ENCODE results near the gene ADCY7. TPM values are rescaled to one million over a fixed set of nuclear protein-coding genes. Genes with fewer than 3 reads are reported as not detected.
A peak's percentile ranks its signal among the peaks of the same experiment; 100 is the strongest.
"Not testable (repeated sequence)": the region's sequence is repeated elsewhere in the genome, so short reads cannot be mapped to it uniquely, and the experiment has no call there.

Gene ADCY7
- 13.8 and 17.7 TPM in 2 replicates for total RNA-seq (2014; rRNA removed; shearing (Covaris generic))

DNA sequence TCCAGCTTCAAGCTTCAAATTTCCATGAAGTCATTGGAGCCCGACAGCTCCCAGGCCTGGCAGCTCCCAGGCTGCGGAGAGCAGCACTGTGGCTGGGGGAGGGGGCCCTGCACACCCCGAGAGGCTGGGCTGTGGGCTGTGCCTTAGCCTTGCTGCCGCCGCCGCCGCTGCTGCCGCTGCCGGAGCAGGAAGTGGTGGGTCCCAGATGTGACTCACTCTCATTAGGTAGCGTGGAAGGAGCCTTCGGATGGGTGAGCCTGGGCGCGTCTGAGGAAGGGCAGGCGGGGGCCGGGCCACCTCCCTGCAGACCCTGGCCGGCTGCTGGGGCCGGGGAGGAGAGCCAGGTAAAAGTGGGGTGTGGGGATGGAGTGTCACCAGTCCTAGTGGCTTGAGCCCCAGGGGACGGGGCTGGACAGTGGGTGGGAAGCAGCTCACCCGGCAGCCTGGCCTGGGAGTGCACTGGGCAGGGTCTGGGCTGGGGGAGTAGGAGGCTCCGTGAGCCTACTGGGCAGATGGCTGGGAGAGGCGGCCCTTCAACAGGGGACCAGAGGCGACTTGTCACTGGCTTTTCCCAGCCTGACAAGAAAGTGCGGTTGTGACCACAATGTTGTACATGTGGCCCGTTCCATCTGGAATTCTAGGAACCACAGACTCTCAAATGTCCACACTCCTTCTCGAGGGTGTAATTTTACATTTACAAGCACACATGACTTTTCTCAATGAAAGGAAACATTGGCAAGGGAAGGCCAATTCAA, at the start of gene ADCY7:
Gene ADCY7, plus strand, starts transcription at position 215 of the 755 bp plus-strand sequence. CDS start 21,629 bp downstream, outside the sequence.
- peak; percentile 80 for DNase-seq (ENCODE audit: low spot score)

DNA sequence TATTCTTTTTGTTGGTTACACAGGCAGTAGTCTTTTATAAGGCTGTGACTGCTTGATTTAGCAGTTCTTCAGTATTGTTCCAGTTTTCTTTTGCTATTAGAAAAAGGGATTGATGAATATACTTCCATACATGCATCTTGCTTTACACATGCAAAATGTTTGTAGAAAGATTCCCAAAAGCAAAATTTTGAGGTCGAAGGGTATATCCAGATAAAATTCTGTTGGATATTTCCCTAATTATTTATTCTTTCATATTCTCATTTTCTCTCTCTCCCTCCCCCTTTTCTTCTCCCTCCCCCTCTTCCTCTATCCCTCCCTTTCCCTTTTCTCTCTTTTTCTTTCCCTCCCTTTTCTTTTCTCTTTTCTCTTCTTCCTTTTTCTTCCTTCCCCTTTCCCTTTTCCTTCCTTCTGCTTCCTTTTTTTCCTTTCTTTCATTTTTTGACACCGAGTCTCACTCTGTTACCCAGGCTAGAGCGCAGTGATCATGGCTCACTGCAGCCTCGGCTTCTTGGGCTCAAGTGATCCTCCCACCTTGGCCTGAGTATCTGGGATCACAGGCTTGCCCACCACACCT, 46.9 kb upstream of the ADCY7 start:
- DNase-seq (ENCODE audit: low spot score): no peak

DNA sequence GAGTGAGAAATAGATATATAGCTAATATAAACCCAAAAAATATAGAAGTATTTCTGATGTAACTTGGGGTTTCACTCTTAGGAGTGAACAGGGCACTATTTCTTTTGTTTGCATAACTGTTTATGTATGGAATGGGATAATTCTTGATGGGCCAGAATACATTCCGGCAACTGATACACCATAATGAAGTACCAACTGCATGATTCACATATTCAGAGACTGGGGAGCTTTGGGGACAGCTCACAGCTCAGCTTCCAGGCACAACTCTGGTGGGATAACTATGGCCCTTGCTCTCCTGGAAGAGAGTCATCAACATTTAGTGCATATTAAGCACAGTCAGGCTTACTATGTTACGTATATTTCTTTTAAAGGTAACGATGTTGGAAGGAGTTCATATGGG, 42.1 kb upstream of the ADCY7 start:
- DNase-seq (ENCODE audit: low spot score): no peak

DNA sequence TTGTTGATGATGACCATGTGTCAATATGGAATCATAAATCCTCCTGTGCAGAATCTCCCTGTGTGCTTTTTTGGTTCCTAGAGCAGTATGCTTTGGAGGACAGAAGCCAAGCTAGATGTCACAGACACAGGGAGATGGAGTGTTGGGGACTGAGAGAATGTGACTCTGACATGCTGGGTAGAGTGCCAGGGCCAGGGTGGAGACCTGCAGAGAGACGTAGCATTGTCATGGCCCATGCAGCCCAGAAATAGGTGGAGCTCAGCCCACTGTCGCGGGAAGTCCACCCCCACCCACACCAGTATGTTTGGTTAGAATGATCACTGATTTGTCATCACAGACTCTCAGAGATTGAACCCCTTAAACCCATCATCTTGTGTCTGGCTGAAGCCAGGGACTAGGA, 39.2 kb upstream of the ADCY7 start:
- DNase-seq (ENCODE audit: low spot score): no peak

DNA sequence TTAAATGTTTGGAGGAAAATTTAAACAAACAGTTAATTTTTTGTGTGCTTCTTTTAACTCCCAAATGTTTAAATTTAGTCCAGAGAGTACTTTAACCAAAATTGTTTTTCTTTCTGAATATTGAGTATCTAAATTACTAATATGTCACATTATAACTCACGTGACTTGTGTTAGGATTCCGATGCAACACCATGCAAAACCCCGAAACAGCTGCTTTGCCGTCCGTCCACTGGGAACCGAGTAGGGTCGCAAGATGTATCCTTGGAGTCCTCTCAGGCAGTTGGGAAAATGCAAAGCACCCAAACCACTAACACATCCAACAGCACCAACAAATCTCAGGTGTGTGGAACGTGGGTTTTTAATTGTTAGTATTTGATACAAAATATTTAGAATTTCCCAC, 38.7 kb upstream of the ADCY7 start:
- DNase-seq (ENCODE audit: low spot score): no peak

DNA sequence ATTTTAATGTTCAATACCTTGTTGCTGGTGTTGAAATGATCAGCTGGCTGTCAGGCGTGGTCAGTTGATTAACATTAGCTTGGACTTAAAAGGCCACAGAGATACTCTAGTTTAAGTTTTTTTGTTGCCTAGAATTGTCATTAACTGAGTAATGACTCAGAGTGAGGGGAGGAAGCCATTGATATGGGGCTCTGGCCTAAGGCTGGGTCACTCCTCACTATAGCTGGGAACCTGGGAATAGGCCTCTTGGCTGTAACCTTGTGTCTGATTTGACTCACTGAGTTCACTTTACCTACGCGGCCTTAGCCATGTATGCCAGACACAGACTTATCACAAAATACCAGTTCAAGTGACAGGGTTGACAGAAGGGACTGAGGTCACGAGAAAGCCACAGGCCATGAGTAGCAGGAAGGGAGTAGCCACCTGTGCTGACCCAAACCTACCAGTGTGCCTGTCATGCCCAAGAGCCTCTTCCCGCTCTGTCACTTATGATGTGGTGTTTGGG, 37.9 kb upstream of the ADCY7 start:
- no peak for DNase-seq (ENCODE audit: low spot score)

DNA sequence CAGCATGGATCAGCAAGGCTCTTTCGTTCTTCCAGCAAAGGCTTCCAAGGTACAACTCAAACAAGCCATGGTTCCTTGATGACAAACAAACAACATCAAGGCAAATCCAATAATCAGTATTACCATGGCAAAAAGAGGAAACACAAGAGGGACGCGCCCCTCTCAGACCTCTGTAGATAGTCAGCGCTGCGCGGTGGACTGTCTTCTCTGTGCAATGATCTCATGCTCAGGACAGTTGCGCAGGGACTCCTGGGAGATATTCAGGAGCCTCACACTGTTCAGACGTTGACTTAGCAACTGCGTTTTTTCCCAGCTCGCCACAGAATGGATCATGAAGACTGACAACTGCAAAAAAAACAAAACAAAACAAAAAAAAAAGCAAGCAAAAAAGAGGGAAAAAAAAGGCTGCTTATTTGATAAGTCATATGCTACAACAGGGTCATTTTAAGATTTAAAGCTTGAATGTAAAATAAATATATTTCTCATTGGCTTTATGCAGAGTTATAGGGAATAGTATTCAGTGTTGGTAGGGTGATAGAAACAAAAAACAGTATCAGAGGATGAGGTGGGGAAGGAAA, 37.1 kb upstream of the ADCY7 start:
- no peak for DNase-seq (ENCODE audit: low spot score)

DNA sequence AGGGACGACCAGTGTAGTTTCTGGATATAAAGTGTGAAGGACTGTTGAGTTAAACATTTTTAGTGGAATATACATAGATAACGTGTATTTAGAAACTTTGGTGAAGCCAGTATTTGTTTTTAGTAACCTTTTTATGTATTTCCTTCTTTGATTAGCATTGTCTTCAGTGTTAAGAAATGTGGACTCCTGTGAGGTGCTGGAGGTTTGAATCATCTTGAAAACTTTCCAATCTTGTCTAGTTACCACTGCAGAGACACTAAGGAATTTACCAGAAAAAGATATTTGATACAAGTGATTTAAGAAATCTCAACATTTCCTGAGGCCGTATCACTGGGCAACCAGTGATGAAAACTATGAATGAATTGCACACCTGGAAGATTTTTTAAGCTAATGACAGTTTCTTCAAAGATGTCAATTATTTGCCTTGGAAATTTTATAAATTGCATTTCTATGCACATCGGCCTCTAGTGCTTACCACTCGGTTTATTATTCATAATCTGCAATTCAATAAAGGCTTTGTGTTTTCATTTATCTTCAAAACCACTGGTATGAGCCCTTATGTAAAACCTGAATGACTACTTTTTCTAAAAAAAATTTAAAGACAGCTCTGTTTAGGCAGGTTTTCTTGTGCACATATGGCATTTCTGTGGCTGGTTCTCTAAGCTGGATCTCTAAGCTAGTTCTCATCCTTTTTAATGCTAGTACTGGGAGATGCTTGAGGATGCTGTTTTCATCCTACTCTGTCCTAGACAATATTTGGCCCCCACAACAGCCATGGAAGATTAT, 31.4 kb upstream of the ADCY7 start:
- DNase-seq (ENCODE audit: low spot score): peak; percentile 24

DNA sequence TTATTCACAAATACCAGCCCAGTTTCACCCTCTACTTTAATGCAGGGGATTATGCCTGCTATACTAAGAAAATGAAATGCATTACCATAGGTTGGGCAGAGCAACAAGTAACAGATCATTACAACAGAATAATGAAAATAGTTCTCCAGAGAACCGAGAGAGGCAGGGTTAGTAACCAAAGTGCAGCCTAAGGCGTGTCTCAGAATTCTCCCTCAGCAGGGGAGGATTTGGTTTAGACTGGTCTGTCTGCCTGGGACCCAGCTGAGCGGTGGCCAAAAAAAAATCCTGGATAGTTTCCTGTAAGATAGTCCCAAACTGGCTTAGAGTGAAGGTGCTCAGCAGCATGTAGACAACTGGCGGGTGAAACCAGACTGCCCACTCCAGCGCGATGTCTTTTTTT, 30.8 kb upstream of the ADCY7 start:
- DNase-seq (ENCODE audit: low spot score): peak; percentile 39

DNA sequence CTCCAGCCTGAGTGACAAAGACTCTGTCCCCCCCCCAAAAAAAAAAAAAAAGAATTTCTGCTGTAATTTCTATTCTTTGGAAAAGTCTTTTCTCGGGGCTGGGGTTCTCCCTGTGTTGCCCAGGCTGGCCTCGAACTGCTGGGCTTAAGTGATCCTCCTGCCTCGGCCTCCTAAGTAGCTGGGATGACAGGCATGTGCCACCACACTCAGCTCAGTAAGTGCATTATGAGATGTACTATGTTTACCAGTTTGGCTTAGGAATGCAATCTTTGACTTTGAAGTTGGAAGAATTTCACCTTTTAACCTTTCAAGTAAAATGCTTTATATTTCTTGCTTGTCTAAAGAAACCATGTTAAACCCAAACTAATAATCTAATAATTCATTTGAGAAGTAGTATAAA, 28.0 kb upstream of the ADCY7 start:
- DNase-seq (ENCODE audit: low spot score): no peak

DNA sequence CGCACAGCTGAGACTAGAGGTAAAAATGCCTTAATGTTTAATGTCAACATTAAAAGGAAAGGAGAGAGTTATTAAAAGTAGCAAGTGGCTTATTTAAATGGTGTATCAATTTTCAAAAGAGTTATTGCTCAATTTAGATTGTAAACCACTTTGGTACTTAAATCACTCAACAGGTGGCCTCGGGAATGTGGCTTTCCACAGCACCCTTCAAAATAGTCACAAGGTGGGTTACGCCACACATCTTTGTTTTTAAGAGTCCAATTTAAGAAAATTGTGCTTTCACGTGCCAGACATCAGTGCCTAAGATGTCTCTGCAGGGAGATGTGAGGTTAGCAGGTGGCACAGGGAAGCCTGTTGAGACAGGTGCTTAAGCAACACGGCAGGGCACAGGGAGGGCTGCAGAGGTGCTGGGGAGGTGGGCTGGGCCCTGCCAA, 27.5 kb upstream of the ADCY7 start:
- DNase-seq (ENCODE audit: low spot score): no peak

DNA sequence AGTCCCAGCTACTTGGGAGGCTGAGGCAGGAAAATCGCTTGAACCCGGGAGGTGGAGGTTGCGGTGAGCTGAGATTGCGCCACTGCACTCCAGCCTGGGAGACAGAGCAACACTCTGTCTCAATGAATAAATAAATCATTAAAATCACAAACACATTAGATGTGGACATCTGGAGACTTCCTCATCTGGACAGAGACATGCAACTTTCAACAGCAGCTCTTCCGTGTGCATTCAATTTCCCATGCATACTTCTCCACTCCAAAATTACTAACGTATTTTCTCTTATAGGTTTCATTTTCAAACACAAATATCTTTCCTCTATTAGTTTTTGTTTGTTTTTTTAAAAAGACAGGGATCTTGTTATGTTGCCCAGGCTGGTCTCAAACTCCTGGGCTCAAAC, 23.3 kb upstream of the ADCY7 start:
- not testable (repeated sequence) for DNase-seq (ENCODE audit: low spot score)

DNA sequence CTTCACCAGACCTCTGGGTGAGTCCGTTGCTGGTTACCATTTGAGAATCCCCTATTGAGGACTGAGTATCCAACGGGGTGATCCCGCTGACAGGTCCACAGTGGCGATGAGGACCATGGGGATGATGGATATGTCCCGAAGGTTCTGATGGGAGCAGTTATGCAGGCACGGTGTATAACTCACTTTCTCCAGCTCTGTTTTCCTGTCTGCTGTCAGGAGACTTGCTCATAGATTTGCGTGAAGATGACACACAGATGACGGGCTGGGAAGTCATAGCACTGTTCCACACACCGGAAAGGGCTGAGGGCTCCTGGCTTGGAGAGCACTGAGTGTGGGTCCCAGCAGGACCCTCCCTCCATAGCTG, 22.2 kb upstream of the ADCY7 start:
- DNase-seq (ENCODE audit: low spot score): no peak

DNA sequence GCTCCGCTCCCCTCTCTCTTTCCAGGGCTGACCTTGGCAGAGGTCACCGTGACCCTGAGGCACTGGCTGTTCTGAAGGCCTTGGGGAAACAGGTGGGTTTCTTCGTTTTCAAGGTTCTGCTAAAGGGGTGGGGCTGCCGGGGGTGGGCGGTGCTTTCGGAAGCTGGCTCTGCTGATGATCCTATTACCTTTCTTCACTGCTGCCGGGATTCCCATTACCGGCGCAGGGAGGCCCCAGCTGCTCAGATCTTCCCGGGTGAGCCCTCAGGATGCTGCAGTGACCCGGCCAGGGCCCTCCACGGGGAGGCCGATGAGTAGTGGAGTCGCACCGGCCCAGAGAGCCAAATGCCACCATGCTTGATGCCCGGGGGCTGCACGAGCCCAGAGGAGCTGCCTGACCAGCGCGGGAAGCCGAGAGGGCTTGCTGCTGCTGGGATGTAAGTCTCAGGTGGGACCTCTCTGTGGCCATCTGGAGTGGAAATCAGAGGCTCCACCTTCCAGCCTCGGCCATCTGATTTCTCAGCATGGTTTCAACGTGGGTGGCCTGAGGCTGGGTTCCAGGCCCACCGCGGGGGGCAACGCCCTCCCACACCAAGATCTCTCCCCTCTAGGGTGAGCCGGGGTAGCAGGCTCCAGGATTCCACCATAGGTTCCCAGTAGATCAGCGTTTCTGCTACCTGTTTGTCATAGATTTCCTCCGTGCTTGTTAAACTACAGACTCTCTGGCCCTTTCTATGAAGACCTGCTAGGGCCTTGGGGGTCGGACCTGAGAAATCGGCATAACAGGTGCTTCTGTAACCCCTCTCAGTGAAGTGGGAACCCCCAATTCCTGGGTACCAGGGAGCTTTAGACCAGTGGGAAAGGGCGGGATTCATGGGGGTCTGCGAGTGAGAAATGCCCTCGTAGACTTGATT, 21.6 kb upstream of the ADCY7 start:
- DNase-seq (ENCODE audit: low spot score): no peak

DNA sequence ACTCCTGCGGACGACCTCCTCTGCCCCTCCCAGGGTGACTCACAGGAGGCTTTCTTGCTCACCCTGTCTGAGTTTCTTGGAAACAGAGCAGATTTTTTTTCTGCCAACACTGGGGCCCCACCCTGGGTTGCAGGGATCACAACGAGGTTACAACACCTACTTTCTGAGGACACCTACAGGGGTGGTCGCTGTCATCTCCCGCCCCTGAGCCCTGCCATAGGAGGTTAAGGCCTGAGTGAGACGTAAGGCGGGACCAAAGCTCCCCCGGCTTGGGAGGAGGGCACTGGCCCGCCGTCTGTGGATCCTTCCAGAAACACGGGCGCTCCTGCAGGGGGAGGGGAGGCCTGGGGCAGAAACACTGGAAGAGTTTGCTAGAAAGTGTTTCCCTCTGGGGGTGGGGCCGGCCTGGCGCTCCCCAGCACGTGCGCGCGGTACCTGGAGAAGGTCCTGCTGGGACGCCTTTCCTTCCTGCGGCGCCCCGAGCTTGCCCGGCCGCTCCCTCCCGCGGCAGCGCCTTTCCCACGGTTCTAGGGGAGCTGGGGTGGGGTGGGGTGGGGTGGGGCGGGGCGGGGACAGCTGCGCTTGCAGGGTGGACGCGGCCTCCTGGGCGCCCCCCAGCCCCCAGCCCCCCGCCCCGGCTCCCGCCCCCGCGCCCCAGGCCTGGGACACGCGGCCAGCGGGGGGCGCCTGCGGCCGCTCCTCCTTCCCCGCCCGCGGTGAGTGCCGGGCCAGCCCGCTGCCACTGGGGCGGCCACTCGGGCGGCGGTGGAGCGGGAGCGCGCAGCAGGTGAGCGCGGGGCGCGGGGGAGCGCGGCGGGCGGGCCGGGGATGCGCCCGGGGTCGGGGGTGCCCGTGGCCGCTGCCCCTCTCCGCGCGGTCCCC, 20.7 kb upstream of the ADCY7 start:
- peak; percentile 68 for DNase-seq (ENCODE audit: low spot score)

DNA sequence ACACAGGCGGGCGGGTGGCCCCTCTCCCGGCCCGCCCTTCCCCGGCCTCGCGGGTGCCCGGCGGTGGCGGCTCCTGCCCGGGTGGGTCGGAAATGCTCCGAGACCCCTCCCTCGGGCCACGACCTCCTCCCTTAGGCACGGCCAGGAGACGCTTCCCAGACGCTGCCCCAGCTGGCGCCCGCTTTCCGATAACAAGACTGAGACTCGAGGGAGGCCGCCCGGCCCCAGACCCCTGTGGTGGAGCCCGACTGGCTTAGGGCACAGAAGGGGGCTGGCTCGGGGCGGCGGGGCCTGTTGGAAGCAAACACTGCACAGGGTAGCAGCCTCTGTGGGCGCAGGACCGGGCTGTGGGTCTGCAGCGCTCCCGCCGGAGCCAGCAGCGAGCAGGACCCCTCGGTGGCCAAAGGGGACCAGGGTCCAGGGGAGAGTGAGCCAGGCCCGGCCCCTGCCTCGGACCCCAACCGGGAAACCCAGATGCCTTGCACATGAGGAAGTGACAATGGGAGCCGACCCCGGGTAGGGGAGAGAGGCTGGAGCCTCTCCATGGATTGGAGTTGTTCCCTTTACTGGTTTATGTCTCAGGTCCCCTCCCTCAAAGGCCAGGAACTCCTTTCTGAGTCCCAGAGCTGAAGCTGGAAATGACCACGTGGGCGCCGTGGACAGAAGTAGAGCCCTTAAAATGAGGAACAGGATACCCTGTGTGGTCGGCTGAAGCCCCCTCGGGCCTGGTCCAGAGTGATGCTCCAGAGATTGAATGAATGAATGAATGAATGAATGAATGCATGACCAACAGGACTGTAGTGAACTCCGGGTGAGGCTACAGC, 19.8 kb upstream of the ADCY7 start:
- DNase-seq (ENCODE audit: low spot score): no peak

DNA sequence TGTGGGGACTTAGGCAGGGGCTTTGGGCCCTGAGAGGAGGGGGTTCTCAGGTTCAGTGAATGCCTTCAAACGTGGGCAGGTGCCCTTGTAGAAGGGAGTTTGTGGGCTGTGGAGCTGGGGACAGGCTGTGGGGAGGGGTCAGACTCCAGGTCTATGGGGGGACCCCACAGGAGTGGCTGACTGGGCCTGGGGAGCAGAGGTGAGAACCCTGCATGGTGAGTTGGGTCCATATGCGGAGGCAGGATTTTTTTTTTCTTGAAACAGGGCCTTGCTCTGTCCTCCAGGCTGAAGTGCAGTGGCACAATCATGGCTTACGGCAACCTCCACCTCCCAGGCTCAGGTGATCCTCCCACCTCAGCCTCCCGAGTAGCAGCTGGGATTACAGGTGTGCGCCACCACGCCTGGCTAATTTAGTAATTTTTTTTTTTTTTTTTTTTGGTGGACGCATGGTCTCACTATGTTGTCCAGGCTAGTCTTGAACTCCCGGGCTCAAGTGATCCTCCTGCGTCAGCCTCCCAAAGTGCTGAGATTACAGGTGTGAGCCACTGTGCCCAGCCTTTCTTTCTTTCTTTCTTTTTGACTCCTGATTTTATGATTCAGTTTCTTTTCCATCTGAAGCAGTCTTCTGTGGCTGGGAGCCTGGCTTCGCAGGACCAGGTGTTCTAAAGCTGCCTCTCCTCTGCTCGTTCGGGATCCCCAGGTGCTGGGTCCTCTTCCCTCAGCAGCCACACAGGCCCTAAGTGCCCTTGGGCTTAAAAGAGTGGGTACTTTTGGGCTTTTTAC, 19.0 kb upstream of the ADCY7 start:
- no peak for DNase-seq (ENCODE audit: low spot score)

DNA sequence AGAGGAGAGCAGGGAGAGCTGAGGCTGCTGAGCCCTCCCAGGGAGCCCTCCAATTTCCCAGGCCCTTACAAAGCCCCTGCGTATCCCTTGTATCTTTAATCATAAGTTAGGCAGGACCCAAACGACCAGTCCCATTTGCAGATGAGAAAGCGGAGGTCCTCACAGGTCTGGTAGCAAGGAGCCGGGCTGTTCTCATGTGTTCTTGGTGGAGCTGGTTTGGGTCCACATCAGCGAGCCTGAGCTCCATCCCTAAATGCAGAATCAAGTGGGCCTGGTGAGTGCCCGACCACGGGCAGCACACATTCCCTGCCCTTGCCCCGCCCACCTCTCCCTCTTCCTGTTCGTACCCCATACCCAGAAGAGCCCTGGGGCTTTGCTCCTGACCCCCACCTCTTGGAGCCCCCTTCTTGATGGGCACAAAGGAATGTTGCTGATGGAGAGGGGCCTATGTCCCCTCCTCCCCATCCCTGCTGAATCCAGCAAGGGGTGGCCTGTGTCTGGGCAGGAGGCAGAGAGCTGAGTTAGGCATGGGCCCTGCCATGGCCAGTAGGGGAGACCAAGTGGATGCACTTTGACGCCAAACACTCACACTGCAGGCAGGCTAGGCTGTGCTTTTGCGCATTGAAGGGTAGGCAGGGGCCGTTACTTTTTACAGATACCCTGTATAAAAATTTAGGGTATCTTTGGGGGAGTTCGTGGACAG, 18.3 kb upstream of the ADCY7 start:
- no peak for DNase-seq (ENCODE audit: low spot score)
